OCI-LY1 (cell line): Measurements from ENCODE around the gene NUP93.
"Not testable (repeated sequence)": the region's sequence is repeated elsewhere in the genome, so short reads cannot be mapped to it uniquely, and the experiment has no call there.

Experiments used
- H2AFZ ChIP-seq: fragments of 200-600 bp; sonication (generic), shearing (Covaris generic); 2 replicates; pipeline ENCODE4 v1.6.0; 2014; ENCODE audit warnings: antibody characterized with exemption, mild to moderate bottlenecking, low read length
- H3F3A ChIP-seq: fragments of 200-600 bp; sonication (generic), shearing (Covaris generic); 2 replicates; pipeline ENCODE4 v1.6.0; 2014; ENCODE audit warnings: mild to moderate bottlenecking, antibody characterized with exemption, low read length, moderate library complexity; ENCODE audit not compliant: insufficient read depth
- H3K27ac ChIP-seq: fragments of 200-600 bp; sonication (generic); 2 replicates; pipeline ENCODE4 v1.5.1; 2014; ENCODE audit warnings: low read length, mixed run types, mild to moderate bottlenecking, low read depth; ENCODE audit not compliant: poor library complexity, severe bottlenecking
- H3K27me3 ChIP-seq: fragments of 200-600 bp; sonication (generic); 2 replicates; pipeline ENCODE4 v1.6.0; 2014; ENCODE audit warnings: antibody characterized with exemption, mild to moderate bottlenecking, low read length, moderate library complexity; ENCODE audit not compliant: insufficient read depth
- H3K36me3 ChIP-seq: fragments of 200-600 bp; sonication (generic); 2 replicates; pipeline ENCODE4 v1.6.1; 2014; ENCODE audit warnings: mild to moderate bottlenecking, antibody characterized with exemption, low read length, moderate library complexity, mixed read lengths; ENCODE audit not compliant: insufficient read depth
- H3K4me1 ChIP-seq: fragments of 200-600 bp; sonication (generic); 2 replicates; pipeline ENCODE4 v1.5.1; 2014; ENCODE audit warnings: mild to moderate bottlenecking, low read length, moderate library complexity; ENCODE audit not compliant: insufficient read depth, severe bottlenecking
- H3K4me2 ChIP-seq: fragments of 200-600 bp; sonication (generic), shearing (Covaris generic); 2 replicates; pipeline ENCODE4 v1.6.1; 2014; ENCODE audit warnings: low read length
- H3K4me3 ChIP-seq: fragments of 200-600 bp; sonication (generic); 2 replicates; pipeline ENCODE4 v1.5.1; 2014; ENCODE audit warnings: low read length, low read depth, mild to moderate bottlenecking, mixed read lengths; ENCODE audit not compliant: poor library complexity, severe bottlenecking
- H3K79me2 ChIP-seq: fragments of 200-600 bp; shearing (Covaris generic); 2 replicates; pipeline ENCODE4 v1.6.1; 2016; ENCODE audit warnings: mixed run types, low read length, mixed read lengths; ENCODE audit not compliant: insufficient read depth
- H3K9ac ChIP-seq: fragments of 200-600 bp; sonication (generic), shearing (Covaris generic); 2 replicates; pipeline ENCODE4 v1.6.1; 2014; ENCODE audit warnings: mild to moderate bottlenecking, low read length, mixed read lengths
- H3K9me2 ChIP-seq: fragments of 200-600 bp; sonication (generic), shearing (Covaris generic); 2 replicates; pipeline ENCODE4 v1.6.1; 2014; ENCODE audit warnings: low read depth, mild to moderate bottlenecking, low read length, mixed read lengths
- H3K9me3 ChIP-seq: fragments of 200-600 bp; shearing (Covaris generic); 2 replicates; pipeline ENCODE4 v1.6.1; 2014; ENCODE audit warnings: low read length, mixed read lengths
- H4K20me1 ChIP-seq: fragments of 200-600 bp; sonication (generic), shearing (Covaris generic); 2 replicates; pipeline ENCODE4 v1.6.0; 2016; ENCODE audit warnings: mild to moderate bottlenecking, low read length; ENCODE audit not compliant: insufficient read depth
- CTCF ChIP-seq: fragments of 200-600 bp; sonication (generic), shearing (Covaris generic); IDR thresholded peaks from 2 replicates; pipeline ENCODE4 v1.5.1; 2017; ENCODE audit warnings: mild to moderate bottlenecking, antibody characterized with exemption, low read length, moderate library complexity, mixed read lengths
- EZH2 ChIP-seq: fragments of 200-600 bp; sonication (generic), shearing (Covaris generic); IDR thresholded peaks from 2 replicates; pipeline ENCODE4 v1.8.0; 2017; ENCODE audit warnings: borderline replicate concordance, mixed run types, mild to moderate bottlenecking, antibody characterized with exemption, low read length, moderate library complexity, mixed read lengths

The NUP93 gene

GRCh38 chr16:56883586-56883985 lies 153.7 kb downstream of the NUP93 start:
- no peaks in the 10 kb centered on the region for H3K36me3 ChIP-seq
- no peaks in the 10 kb centered on the region for H3K79me2 ChIP-seq
- TF ChIP-seq CTCF = no peak
- TF ChIP-seq EZH2 = no peak
- no peaks in the 10 kb centered on the region for H3F3A ChIP-seq
- no peaks in the 10 kb centered on the region for H3K9me2 ChIP-seq
- no peak overlapping the region for H3K9ac ChIP-seq
- H3K27me3 ChIP-seq = no peaks in the 10 kb centered on the region
- H3K27ac ChIP-seq = no peak overlapping the region
- peaks cover under 1% of the 10 kb centered on the region for H3K4me1 ChIP-seq
- no peak overlapping the region for H2AFZ ChIP-seq
- no peaks in the 10 kb centered on the region for H3K9me3 ChIP-seq
- no peaks in the 10 kb centered on the region for H4K20me1 ChIP-seq
- no peak overlapping the region for H3K4me2 ChIP-seq
- H3K4me3 ChIP-seq = no peak overlapping the region

- Histone ChIP-seq H3K9ac (no peak overlapping the region), H3K79me2 (no peaks in the 10 kb centered on the region), H3K9me2 (no peaks in the 10 kb centered on the region), H3K4me1 (peaks cover 6% of the 10 kb centered on the region), H3K27me3 (no peaks in the 10 kb centered on the region), H4K20me1 (no peaks in the 10 kb centered on the region), H3K4me3 (no peak overlapping the region), H3K27ac (no peak overlapping the region), H3K9me3 (no peaks in the 10 kb centered on the region), H3K4me2 (no peak overlapping the region), H3F3A (no peaks in the 10 kb centered on the region), H3K36me3 (no peaks in the 10 kb centered on the region), H2AFZ (no peak overlapping the region)
- no peak for TF ChIP-seq CTCF
Observed at GRCh38 chr16:56884026-56884582, 154.2 kb downstream of the NUP93 start.

GRCh38 chr16:56884929-56885328 lies 155.0 kb downstream of the NUP93 start:
- H3K9ac ChIP-seq, H2AFZ ChIP-seq, H3K79me2 ChIP-seq, H4K20me1 ChIP-seq, H3F3A ChIP-seq, H3K36me3 ChIP-seq, H3K9me3 ChIP-seq, H3K27me3 ChIP-seq, H3K4me2 ChIP-seq, H3K4me1 ChIP-seq, H3K4me3 ChIP-seq, H3K9me2 ChIP-seq, H3K27ac ChIP-seq: not testable (repeated sequence)

- Histone ChIP-seq H4K20me1 (no peaks in the 10 kb centered on the region), H3K79me2 (no peaks in the 10 kb centered on the region), H3K9me3 (no peaks in the 10 kb centered on the region), H3K4me2 (no peak overlapping the region), H3K4me3 (no peak overlapping the region), H3K36me3 (no peaks in the 10 kb centered on the region), H3K9me2 (no peaks in the 10 kb centered on the region), H3K27me3 (no peaks in the 10 kb centered on the region), H3F3A (no peaks in the 10 kb centered on the region), H2AFZ (no peak overlapping the region), H3K27ac (no peak overlapping the region), H3K4me1 (peaks cover 9% of the 10 kb centered on the region), H3K9ac (no peak overlapping the region)
- TF ChIP-seq EZH2 (no peak), CTCF (no peak)
Observed at GRCh38 chr16:56885446-56886162, 155.7 kb downstream of the NUP93 start.
